ENCODE results near the gene IFITM1.
"Not testable (repeated sequence)": the region's sequence is repeated elsewhere in the genome, so short reads cannot be mapped to it uniquely, and the experiment has no call there.

Gene IFITM1

GRCh38 chr11:327581-327923 is 13.7 kb downstream of the IFITM1 start:
- no peak for ATAC-seq

GRCh38 chr11:328012-328411 is 14.2 kb downstream of the IFITM1 start:
- ATAC-seq: no peak

GRCh38 chr11:328516-329100 is 14.8 kb downstream of the IFITM1 start:
- ATAC-seq: not testable (repeated sequence)

GRCh38 chr11:329886-330253 is 16.0 kb downstream of the IFITM1 start:
- ATAC-seq: no peak

- ATAC-seq: no peak
Measured at GRCh38 chr11:330307-330693, 16.5 kb downstream of the IFITM1 start.

- ATAC-seq: no peak
Measured at GRCh38 chr11:330694-331357, 17.0 kb downstream of the IFITM1 start.

- no peak for ATAC-seq
Measured at GRCh38 chr11:331358-332060, 17.7 kb downstream of the IFITM1 start.

- ATAC-seq: no peak
Measured at GRCh38 chr11:332651-333480, 19.0 kb downstream of the IFITM1 start.

- not testable (repeated sequence) for ATAC-seq
Measured at GRCh38 chr11:333616-334263, 19.9 kb downstream of the IFITM1 start.

GRCh38 chr11:334264-334994 is 20.6 kb downstream of the IFITM1 start:
- no peak for ATAC-seq

- no peak for ATAC-seq
Measured at GRCh38 chr11:335779-336658, 22.2 kb downstream of the IFITM1 start.

- no peak for ATAC-seq
Measured at GRCh38 chr11:336659-337198, 22.9 kb downstream of the IFITM1 start.

GRCh38 chr11:337711-338110 is 23.9 kb downstream of the IFITM1 start:
- ATAC-seq: no peak

GRCh38 chr11:339963-340362 is 26.1 kb downstream of the IFITM1 start:
- ATAC-seq: no peak

- ATAC-seq: no peak
Measured at GRCh38 chr11:340539-341512, 27.0 kb downstream of the IFITM1 start.

GRCh38 chr11:342328-342727 is 28.5 kb downstream of the IFITM1 start:
- ATAC-seq: no peak

- ATAC-seq: no peak
Measured at GRCh38 chr11:344836-345578, 31.2 kb downstream of the IFITM1 start.

GRCh38 chr11:346529-346928 is 32.7 kb downstream of the IFITM1 start:
- ATAC-seq: no peak
